ENCODE data around the gene KCNQ1. TPM values are rescaled to one million over a fixed set of nuclear protein-coding genes. Genes with fewer than 3 reads are reported as not detected.

Gene KCNQ1
- polyA plus RNA-seq, 1 donor from 2014 or later = not detected

- Histone ChIP-seq H3K4me3 (ENCODE audit: low read length) (no peak overlapping the region), H3K9me3 (ENCODE audit: low read length) (no peaks in the 10 kb centered on the region), H2AFZ (ENCODE audit: low read depth, low read length) (no peak overlapping the region), H3F3A (ENCODE audit: insufficient read depth, low read length, poor library complexity, severe bottlenecking) (no peaks in the 10 kb centered on the region), H3K9me2 (ENCODE audit: insufficient read depth, low read length) (no peaks in the 10 kb centered on the region), H3K4me2 (ENCODE audit: low read length) (no peak overlapping the region), H3K79me2 (replicated peaks; ENCODE audit: insufficient read depth, low read length) (no peaks in the 10 kb centered on the region), H3K27ac (ENCODE audit: low read length) (no peak overlapping the region), H3K9ac (ENCODE audit: low read length) (no peak overlapping the region), H3K36me3 (ENCODE audit: insufficient read depth, low read length) (no peaks in the 10 kb centered on the region), H3K27me3 (ENCODE audit: insufficient read depth, low read depth, low read length) (no peaks in the 10 kb centered on the region), H4K20me1 (ENCODE audit: insufficient read depth) (no peaks in the 10 kb centered on the region)
- TF ChIP-seq EP300 (conservative IDR thresholded peaks at IDR 0.05; ENCODE audit: poor library complexity, severe bottlenecking) = no peak
- no peak for TF ChIP-seq RAD21 (conservative IDR thresholded peaks at IDR 0.05)
- no peak for TF ChIP-seq POLR2AphosphoS5 (IDR thresholded peaks at IDR 0.05)
These were observed 261.5 kb downstream of the KCNQ1 start for GRCh38 chr11:2706321-2706720.

GRCh38 chr11:2707736-2708135 lies 262.9 kb downstream of the KCNQ1 start:
- no peaks in the 10 kb centered on the region for H3F3A ChIP-seq (ENCODE audit: insufficient read depth, low read length, poor library complexity, severe bottlenecking)
- no peak overlapping the region for H3K4me2 ChIP-seq (ENCODE audit: low read length)
- H3K27me3 ChIP-seq (ENCODE audit: insufficient read depth, low read depth, low read length) = no peaks in the 10 kb centered on the region
- H3K9ac ChIP-seq (ENCODE audit: low read length) = no peak overlapping the region
- no peak overlapping the region for H3K27ac ChIP-seq (ENCODE audit: low read length)
- no peaks in the 10 kb centered on the region for H3K36me3 ChIP-seq (ENCODE audit: insufficient read depth, low read length)
- no peak overlapping the region for H2AFZ ChIP-seq (ENCODE audit: low read depth, low read length)
- no peaks in the 10 kb centered on the region for H3K9me2 ChIP-seq (ENCODE audit: insufficient read depth, low read length)
- no peaks in the 10 kb centered on the region for H4K20me1 ChIP-seq (ENCODE audit: insufficient read depth)
- H3K4me3 ChIP-seq (ENCODE audit: low read length) = no peak overlapping the region
- no peak for TF ChIP-seq EZH2 (IDR thresholded peaks at IDR 0.05; ENCODE audit: borderline replicate concordance, insufficient read depth, low read length, poor library complexity, severe bottlenecking)
- TF ChIP-seq SMC3 (conservative IDR thresholded peaks at IDR 0.05; ENCODE audit: poor library complexity) = no peak
- TF ChIP-seq RAD21 (conservative IDR thresholded peaks at IDR 0.05) = no peak
- no peak for TF ChIP-seq REST (IDR thresholded peaks at IDR 0.05; ENCODE audit: borderline replicate concordance)
- TF ChIP-seq CTCF (IDR thresholded peaks at IDR 0.05; ENCODE audit: poor library complexity, severe bottlenecking) = no peak
- no peak for TF ChIP-seq TAF1 (IDR thresholded peaks at IDR 0.05; ENCODE audit: low read depth)
- no peak for TF ChIP-seq POLR2AphosphoS5 (IDR thresholded peaks at IDR 0.05)
- TF ChIP-seq EP300 (conservative IDR thresholded peaks at IDR 0.05; ENCODE audit: poor library complexity, severe bottlenecking) = no peak
- TF ChIP-seq MXI1 (conservative IDR thresholded peaks at IDR 0.05; ENCODE audit: poor library complexity, severe bottlenecking) = no peak
- no peaks in the 10 kb centered on the region for H3K9me3 ChIP-seq (ENCODE audit: low read length)
- H3K79me2 ChIP-seq (replicated peaks; ENCODE audit: insufficient read depth, low read length) = no peaks in the 10 kb centered on the region

GRCh38 chr11:2708151-2708581 lies 263.4 kb downstream of the KCNQ1 start:
- TF ChIP-seq EZH2 (IDR thresholded peaks at IDR 0.05; ENCODE audit: borderline replicate concordance, insufficient read depth, low read length, poor library complexity, severe bottlenecking) = no peak
- no peak for TF ChIP-seq SMC3 (conservative IDR thresholded peaks at IDR 0.05; ENCODE audit: poor library complexity)
- TF ChIP-seq REST (IDR thresholded peaks at IDR 0.05; ENCODE audit: borderline replicate concordance) = no peak
- TF ChIP-seq TAF1 (IDR thresholded peaks at IDR 0.05; ENCODE audit: low read depth) = no peak
- no peak for TF ChIP-seq EP300 (conservative IDR thresholded peaks at IDR 0.05; ENCODE audit: poor library complexity, severe bottlenecking)
- TF ChIP-seq RAD21 (conservative IDR thresholded peaks at IDR 0.05) = no peak
- TF ChIP-seq POLR2AphosphoS5 (IDR thresholded peaks at IDR 0.05) = no peak
- Histone ChIP-seq H3K4me3 (ENCODE audit: low read length) (no peak overlapping the region), H3K4me2 (ENCODE audit: low read length) (no peak overlapping the region), H2AFZ (ENCODE audit: low read depth, low read length) (no peak overlapping the region), H4K20me1 (ENCODE audit: insufficient read depth) (no peaks in the 10 kb centered on the region), H3K27ac (ENCODE audit: low read length) (no peak overlapping the region), H3K36me3 (ENCODE audit: insufficient read depth, low read length) (no peaks in the 10 kb centered on the region), H3K9me3 (ENCODE audit: low read length) (no peaks in the 10 kb centered on the region), H3K27me3 (ENCODE audit: insufficient read depth, low read depth, low read length) (no peaks in the 10 kb centered on the region), H3K79me2 (replicated peaks; ENCODE audit: insufficient read depth, low read length) (no peaks in the 10 kb centered on the region), H3F3A (ENCODE audit: insufficient read depth, low read length, poor library complexity, severe bottlenecking) (no peaks in the 10 kb centered on the region), H3K9ac (ENCODE audit: low read length) (no peak overlapping the region), H3K9me2 (ENCODE audit: insufficient read depth, low read length) (no peaks in the 10 kb centered on the region)

Measured in neural cell (in vitro differentiated cells).